ENCODE data around the gene CREB3L2.

CREB3L2 gene

DNA sequence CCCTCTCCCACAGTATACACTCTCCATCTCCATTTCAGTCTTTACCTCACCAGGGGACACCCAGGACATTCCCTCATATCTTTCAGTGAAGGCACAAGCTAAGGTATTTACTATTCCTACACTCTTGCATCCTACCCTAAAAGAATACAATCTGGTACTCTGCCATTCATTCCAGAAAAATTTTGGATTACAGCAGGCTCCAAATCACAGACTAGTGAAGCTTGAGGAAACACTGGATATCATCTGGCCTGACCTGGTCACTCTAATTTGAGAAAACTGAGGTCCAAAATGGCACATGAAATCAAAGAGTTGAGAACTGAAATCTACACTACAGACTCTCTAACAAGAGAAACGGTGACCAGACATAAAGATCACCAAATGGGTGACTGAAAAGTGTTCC is 61.7 kb downstream of the CREB3L2 start:
- CTCF ChIA-PET, result no interaction called here
- no peaks in the 10 kb centered on the region for H3K9me3 ChIP-seq (ENCODE audit: control insufficient read depth, insufficient read depth, low read depth, low read length)

DNA sequence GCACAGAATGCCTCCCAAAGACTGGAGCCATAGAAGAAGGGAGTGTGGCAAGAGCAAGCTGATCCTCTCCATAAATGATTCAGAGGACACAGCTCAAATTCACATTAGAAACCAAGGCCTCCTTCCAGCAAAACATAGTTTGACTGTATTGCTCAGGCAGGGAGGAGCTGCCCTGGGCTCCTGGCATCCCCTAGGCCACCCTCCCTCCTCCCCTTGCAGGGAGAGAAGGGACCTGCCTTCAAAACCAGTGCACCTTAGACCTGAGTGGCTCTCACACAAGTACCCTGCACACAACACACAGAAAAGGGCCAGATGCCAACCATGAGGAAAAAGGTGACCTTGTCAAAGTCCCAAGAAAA is 64.7 kb downstream of the CREB3L2 start:
- Histone ChIP-seq H3K27ac (ENCODE audit: extremely low read depth, low read depth, low read length) (no peak overlapping the region), H3K4me3 (ENCODE audit: low read depth, low read length) (no peak overlapping the region), H3K36me3 (ENCODE audit: control insufficient read depth in 2 of 2, insufficient read depth in 1 of 2, low read length in 2 of 2) (no peaks in the 10 kb centered on the region), H3K4me1 (ENCODE audit: control insufficient read depth, insufficient read depth, low read length) (peaks cover 2% of the 10 kb centered on the region; the same call in 1 of the 2 replicates), H3K9me3 (ENCODE audit: control insufficient read depth, insufficient read depth, low read depth, low read length) (no peaks in the 10 kb centered on the region)
- ChIA-PET CTCF (interaction anchor here (0.7 kb wide), 1 partner anchor 65 kb away, joined by 4 read pairs; the partner anchor contains the start of gene CREB3L2), POLR2A (no interaction called here)
- TF ChIP-seq ZNF248 (tag by site-specific recombination; IDR thresholded peaks at IDR 0.05) (no peak), ZNF776 (tag by site-specific recombination; IDR thresholded peaks at IDR 0.05; ENCODE audit: borderline replicate concordance) (no peak), ZBTB7A (tag by site-specific recombination; IDR thresholded peaks at IDR 0.05; ENCODE audit: low read depth) (no peak), KLF10 (tag by site-specific recombination; IDR thresholded peaks at IDR 0.05) (no peak), ZNF394 (tag by site-specific recombination; IDR thresholded peaks at IDR 0.05; ENCODE audit: borderline replicate concordance) (no peak), ZNF76 (tag by site-specific recombination; IDR thresholded peaks at IDR 0.05; ENCODE audit: borderline replicate concordance, low read depth) (no peak), ZNF555 (tag by site-specific recombination; conservative IDR thresholded peaks at IDR 0.05) (no peak), ZNF366 (tag by site-specific recombination; conservative IDR thresholded peaks at IDR 0.05) (no peak), ZNF610 (tag by site-specific recombination; IDR thresholded peaks at IDR 0.05; ENCODE audit: borderline replicate concordance) (no peak), ZNF37A (tag by site-specific recombination; IDR thresholded peaks at IDR 0.05) (no peak), ZNF341 (tag by site-specific recombination; IDR thresholded peaks at IDR 0.05; ENCODE audit: low read depth) (no peak)
- TF ChIP-seq, protein P1, sequence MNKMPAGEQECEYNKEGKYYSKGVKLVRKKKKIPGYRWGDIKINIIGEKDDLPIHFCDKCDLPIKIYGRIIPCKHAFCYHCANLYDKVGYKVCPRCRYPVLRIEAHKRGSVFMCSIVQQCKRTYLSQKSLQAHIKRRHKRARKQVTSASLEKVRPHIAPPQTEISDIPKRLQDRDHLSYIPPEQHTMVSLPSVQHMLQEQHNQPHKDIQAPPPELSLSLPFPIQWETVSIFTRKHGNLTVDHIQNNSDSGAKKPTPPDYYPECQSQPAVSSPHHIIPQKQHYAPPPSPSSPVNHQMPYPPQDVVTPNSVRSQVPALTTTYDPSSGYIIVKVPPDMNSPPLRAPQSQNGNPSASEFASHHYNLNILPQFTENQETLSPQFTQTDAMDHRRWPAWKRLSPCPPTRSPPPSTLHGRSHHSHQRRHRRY (tag by site-specific recombination; IDR thresholded peaks at IDR 0.05), result no peak

More for the DNA sequence above, 61.7 kb downstream of the CREB3L2 start:
- POLR2A ChIA-PET, result interaction anchor here (1.1 kb wide), 1 partner anchor 13 kb away, joined by 3 read pairs; no protein-coding TSS in a partner anchor
- no peak for TF ChIP-seq KLF9 (tag by site-specific recombination; IDR thresholded peaks at IDR 0.05; ENCODE audit: low read depth)
- TF ChIP-seq, protein P2, sequence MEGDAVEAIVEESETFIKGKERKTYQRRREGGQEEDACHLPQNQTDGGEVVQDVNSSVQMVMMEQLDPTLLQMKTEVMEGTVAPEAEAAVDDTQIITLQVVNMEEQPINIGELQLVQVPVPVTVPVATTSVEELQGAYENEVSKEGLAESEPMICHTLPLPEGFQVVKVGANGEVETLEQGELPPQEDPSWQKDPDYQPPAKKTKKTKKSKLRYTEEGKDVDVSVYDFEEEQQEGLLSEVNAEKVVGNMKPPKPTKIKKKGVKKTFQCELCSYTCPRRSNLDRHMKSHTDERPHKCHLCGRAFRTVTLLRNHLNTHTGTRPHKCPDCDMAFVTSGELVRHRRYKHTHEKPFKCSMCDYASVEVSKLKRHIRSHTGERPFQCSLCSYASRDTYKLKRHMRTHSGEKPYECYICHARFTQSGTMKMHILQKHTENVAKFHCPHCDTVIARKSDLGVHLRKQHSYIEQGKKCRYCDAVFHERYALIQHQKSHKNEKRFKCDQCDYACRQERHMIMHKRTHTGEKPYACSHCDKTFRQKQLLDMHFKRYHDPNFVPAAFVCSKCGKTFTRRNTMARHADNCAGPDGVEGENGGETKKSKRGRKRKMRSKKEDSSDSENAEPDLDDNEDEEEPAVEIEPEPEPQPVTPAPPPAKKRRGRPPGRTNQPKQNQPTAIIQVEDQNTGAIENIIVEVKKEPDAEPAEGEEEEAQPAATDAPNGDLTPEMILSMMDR (tag by site-specific recombination; IDR thresholded peaks at IDR 0.05), result no peak
- Histone ChIP-seq H3K4me3 (ENCODE audit: low read depth, low read length) (no peak overlapping the region), H3K27ac (ENCODE audit: extremely low read depth, low read depth, low read length) (no peak overlapping the region), H3K4me1 (ENCODE audit: control insufficient read depth, insufficient read depth, low read length) (no peaks in the 10 kb centered on the region), H3K36me3 (ENCODE audit: control insufficient read depth in 2 of 2, insufficient read depth in 1 of 2, low read length in 2 of 2) (no peaks in the 10 kb centered on the region)

DNA sequence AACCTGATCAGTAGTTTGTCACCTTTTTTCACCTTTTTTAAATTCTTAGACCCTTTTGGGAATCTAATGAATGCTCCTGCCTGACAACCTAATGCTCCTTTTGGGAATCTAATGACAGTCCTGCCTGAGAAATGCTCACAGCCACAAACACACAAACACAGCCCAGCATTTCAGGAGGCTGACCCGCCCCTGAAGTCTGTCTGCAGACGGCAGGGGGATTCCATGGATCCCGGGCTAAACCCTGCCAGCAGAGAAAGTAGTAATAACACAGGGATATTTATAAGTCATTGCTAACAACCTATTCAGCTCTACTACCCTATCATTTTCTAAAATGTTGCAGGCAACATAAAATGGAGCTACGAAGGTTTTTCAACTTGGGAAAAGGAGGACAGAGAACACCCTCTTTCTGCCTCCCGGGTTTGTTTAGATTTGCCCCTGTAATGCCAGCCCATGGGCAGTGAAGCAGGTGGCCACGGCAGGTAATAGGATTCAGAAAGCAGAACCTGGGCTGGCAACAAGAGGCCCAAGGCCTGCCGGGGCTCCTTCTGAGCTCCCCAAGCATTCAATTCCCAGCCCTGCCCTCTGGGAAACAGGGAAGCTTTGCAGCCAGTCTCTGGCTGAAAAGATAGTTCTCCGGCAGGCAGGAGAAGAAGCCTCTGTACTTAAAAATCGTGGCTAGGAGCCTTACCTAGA is 65.2 kb downstream of the CREB3L2 start:
- CTCF ChIA-PET, result interaction anchor here (1.4 kb wide), 1 partner anchor 33 kb away, joined by 3 read pairs; no protein-coding TSS in a partner anchor
- no peak overlapping the region for H3K27ac ChIP-seq (ENCODE audit: extremely low read depth, low read depth, low read length)

More for the DNA sequence above, 65.2 kb downstream of the CREB3L2 start:
- H3K4me3 ChIP-seq (ENCODE audit: low read depth, low read length), result no peak overlapping the region
- H3K4me1 ChIP-seq (ENCODE audit: control insufficient read depth, insufficient read depth, low read length), result peaks cover 2% of the 10 kb centered on the region; the same call in 1 of the 2 replicates
- H3K9me3 ChIP-seq (ENCODE audit: control insufficient read depth, insufficient read depth, low read depth, low read length), result no peaks in the 10 kb centered on the region
- TF ChIP-seq ZNF155 (tag by site-specific recombination; IDR thresholded peaks at IDR 0.05) (no peak), SP7 (tag by site-specific recombination; IDR thresholded peaks at IDR 0.05) (0 out of 2 replicates have a peak, but pooled peaks have one; percentile 30)
- POLR2A ChIA-PET, result no interaction called here
- no peaks in the 10 kb centered on the region for H3K36me3 ChIP-seq (ENCODE audit: control insufficient read depth in 2 of 2, insufficient read depth in 1 of 2, low read length in 2 of 2)
